Ishikawa (cell line): Measurements from ENCODE around the gene CCL5.

Experiments
- CREB1 ChIP-seq: IDR thresholded peaks from 2 replicates; pipeline ENCODE4 v1.6.1; 2012; ENCODE audit warnings: low read depth
- EP300 ChIP-seq: IDR thresholded peaks from 2 replicates; pipeline ENCODE4 v1.6.1; 2012; ENCODE audit warnings: borderline replicate concordance
- NFIC ChIP-seq: IDR thresholded peaks from 2 replicates; pipeline ENCODE4 v1.6.1; 2012
- RAD21 ChIP-seq: IDR thresholded peaks from 2 replicates; pipeline ENCODE4 v1.6.1; 2012; ENCODE audit warnings: low read depth
- TAF1 ChIP-seq: IDR thresholded peaks from 2 replicates; pipeline ENCODE4 v1.6.1; 2012; ENCODE audit warnings: low read depth, mild to moderate bottlenecking
- TCF12 ChIP-seq: IDR thresholded peaks from 2 replicates; pipeline ENCODE4 v1.6.1; 2012; ENCODE audit warnings: low read depth
- YY1 ChIP-seq: IDR thresholded peaks from 2 replicates; pipeline ENCODE4 v1.6.1; 2012; ENCODE audit warnings: low read depth
- ZBTB7A ChIP-seq: IDR thresholded peaks from 2 replicates; pipeline ENCODE4 v1.6.1; 2012; ENCODE audit warnings: low read depth
- TF ChIP-seq, protein P1 (sequence below): IDR thresholded peaks from 2 replicates; pipeline ENCODE4 v1.6.1; 2012; ENCODE audit warnings: low read depth, mild to moderate bottlenecking
- TF ChIP-seq, protein P2 (sequence below): IDR thresholded peaks from 2 replicates; pipeline ENCODE4 v1.6.1; 2012

DNA sequence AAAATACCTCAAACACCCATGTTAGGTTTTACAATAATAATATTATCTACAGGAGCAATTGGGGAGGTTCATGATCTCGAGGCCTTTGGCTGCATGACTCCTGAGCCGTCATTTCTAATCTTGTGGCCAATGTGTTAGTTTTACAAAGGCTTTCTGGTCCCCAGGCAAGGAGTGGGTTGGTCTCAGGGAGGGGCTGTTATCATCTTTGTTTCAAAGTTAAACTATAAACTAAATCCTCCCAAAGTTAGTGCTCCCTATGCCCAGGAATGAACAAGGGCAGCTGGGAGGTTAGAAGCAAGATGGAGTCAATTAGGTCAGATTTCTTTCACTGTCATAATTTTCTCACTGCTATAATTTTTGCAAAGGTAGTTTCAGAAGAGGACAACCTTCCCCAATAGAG lies 9.1 kb upstream of the CCL5 start:
- TF ChIP-seq TAF1 (no peak), TCF12 (no peak), EP300 (no peak), YY1 (no peak), RAD21 (no peak), CREB1 (no peak), NFIC (no peak), ZBTB7A (no peak)
- TF ChIP-seq, protein P1, sequence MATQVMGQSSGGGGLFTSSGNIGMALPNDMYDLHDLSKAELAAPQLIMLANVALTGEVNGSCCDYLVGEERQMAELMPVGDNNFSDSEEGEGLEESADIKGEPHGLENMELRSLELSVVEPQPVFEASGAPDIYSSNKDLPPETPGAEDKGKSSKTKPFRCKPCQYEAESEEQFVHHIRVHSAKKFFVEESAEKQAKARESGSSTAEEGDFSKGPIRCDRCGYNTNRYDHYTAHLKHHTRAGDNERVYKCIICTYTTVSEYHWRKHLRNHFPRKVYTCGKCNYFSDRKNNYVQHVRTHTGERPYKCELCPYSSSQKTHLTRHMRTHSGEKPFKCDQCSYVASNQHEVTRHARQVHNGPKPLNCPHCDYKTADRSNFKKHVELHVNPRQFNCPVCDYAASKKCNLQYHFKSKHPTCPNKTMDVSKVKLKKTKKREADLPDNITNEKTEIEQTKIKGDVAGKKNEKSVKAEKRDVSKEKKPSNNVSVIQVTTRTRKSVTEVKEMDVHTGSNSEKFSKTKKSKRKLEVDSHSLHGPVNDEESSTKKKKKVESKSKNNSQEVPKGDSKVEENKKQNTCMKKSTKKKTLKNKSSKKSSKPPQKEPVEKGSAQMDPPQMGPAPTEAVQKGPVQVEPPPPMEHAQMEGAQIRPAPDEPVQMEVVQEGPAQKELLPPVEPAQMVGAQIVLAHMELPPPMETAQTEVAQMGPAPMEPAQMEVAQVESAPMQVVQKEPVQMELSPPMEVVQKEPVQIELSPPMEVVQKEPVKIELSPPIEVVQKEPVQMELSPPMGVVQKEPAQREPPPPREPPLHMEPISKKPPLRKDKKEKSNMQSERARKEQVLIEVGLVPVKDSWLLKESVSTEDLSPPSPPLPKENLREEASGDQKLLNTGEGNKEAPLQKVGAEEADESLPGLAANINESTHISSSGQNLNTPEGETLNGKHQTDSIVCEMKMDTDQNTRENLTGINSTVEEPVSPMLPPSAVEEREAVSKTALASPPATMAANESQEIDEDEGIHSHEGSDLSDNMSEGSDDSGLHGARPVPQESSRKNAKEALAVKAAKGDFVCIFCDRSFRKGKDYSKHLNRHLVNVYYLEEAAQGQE, result no peak
- TF ChIP-seq, protein P2, sequence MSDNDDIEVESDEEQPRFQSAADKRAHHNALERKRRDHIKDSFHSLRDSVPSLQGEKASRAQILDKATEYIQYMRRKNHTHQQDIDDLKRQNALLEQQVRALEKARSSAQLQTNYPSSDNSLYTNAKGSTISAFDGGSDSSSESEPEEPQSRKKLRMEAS, result no peak
